ENCODE measurements around the gene MEGF6. TPM values are rescaled to one million over a fixed set of nuclear protein-coding genes. Genes with fewer than 3 reads are reported as not detected.

Gene MEGF6
- total and polyA plus RNA-seq, 9 of the 15 experiments (the other 6 are each of a cell fraction or from before 2014, with no cell fraction given), result 0.03 to 1.7 (median 0.24) TPM; not detected in 3

DNA sequence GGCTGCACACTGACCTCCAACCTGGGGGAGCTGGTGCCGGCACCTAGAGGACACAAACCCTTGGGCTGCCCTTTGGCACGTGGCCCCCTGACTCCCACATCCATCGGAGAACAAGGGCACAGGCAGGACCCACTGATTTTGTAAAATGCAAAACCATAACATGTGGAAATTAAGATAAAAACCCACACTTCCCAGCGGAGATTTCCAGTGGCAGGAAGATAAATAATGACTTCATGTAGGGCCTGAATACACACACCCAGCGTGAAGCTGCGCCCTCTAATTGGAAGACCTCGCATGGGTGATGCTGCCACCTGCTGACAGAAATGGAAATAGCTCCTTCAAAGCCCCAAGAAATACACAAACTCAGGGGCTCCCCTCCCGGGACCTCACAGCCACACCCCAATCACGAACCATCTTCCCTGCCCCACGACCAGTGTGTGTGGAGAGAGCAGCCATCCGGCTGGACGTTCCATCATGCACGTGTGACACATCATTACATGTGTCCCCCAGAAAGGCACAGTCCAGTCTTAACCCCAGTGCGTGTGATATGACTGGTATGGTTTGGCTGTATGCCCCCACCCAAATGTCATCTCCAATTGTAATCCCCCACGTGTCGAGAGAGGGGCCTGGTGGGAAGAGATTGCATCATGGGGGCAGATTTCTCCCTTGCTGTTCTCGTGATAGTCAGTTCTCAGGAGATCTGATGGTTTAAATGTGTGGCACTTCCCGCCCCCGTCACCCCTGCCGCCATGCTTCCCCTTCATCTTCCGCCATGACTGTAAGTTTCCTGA is 7.8 kb upstream of the MEGF6 start (continued):
- TF ChIP-seq CGGBP1 (CRISPR knock-in tag; IDR thresholded peaks at IDR 0.05) (no peak), NRF1 (conservative IDR thresholded peaks at IDR 0.05 in 1 of 2, IDR thresholded peaks at IDR 0.05 in 1 of 2) (0 out of 4 replicates have a peak, but pooled peaks of 1 of the 2 experiments have one; percentile 8), GABPA (tag; conservative IDR thresholded peaks at IDR 0.05; ENCODE audit: low read depth) (0 out of 2 replicates have a peak, but pooled peaks have one; percentile 16), CBFA2T3 (IDR thresholded peaks at IDR 0.05) (peak; percentile 80), TBP (optimal IDR thresholded peaks at IDR 0.05; ENCODE audit: low read depth, low read length) (no peak), DMBX1 (CRISPR knock-in tag; IDR thresholded peaks at IDR 0.05; ENCODE audit: borderline replicate concordance) (no peak), ZBTB9 (CRISPR knock-in tag; IDR thresholded peaks at IDR 0.05) (no peak), ETV5 (CRISPR knock-in tag; IDR thresholded peaks at IDR 0.05; ENCODE audit: low read depth) (0 out of 2 replicates have a peak, but pooled peaks have one; percentile 27), SRSF9 (IDR thresholded peaks at IDR 0.05; ENCODE audit: borderline replicate concordance, low read depth, low read length) (no peak), ZNF592 (IDR thresholded peaks at IDR 0.05) (no peak), XRCC4 (IDR thresholded peaks at IDR 0.05; ENCODE audit: extremely low read depth, insufficient read depth, insufficient read length) (no peak), ESRRA (IDR thresholded peaks at IDR 0.05; ENCODE audit: borderline replicate concordance, low read depth) (peak; percentile 26; the same call in 1 of the 2 replicates), E2F6 (IDR thresholded peaks at IDR 0.05; ENCODE audit: borderline replicate concordance in 1 of 2, extremely low read depth in 1 of 2, insufficient read depth in 1 of 2, insufficient read length in 1 of 2, low read depth in 1 of 2, low read length in 1 of 2, poor library complexity in 1 of 2, severe bottlenecking in 1 of 2) (peak in 1 of 2 experiments; percentile 45)
- TF ChIP-seq, protein P1, sequence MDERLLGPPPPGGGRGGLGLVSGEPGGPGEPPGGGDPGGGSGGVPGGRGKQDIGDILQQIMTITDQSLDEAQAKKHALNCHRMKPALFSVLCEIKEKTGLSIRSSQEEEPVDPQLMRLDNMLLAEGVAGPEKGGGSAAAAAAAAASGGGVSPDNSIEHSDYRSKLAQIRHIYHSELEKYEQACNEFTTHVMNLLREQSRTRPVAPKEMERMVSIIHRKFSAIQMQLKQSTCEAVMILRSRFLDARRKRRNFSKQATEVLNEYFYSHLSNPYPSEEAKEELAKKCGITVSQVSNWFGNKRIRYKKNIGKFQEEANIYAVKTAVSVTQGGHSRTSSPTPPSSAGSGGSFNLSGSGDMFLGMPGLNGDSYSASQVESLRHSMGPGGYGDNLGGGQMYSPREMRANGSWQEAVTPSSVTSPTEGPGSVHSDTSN (CRISPR knock-in tag; IDR thresholded peaks at IDR 0.05; ENCODE audit: low read depth), result no peak
- TF ChIP-seq, protein P1 (tag; conservative IDR thresholded peaks at IDR 0.05; ENCODE audit: low read depth), result peak; percentile 89

Measured in K562 (cell line).